Ramos (cell line): ENCODE measurements around the gene ARRDC1.
"Not testable (repeated sequence)": the region's sequence is repeated elsewhere in the genome, so short reads cannot be mapped to it uniquely, and the experiment has no call there.

Source experiments
- in situ Hi-C: fragments of 300-500 bp; cut with MboI; formaldehyde crosslinking; loops from one replicate; pipeline ENCODE4 v1.14.3; 2022; ENCODE audit warnings: low sequenced_read_pairs; ENCODE audit not compliant: unreplicated experiment

Gene ARRDC1

DNA sequence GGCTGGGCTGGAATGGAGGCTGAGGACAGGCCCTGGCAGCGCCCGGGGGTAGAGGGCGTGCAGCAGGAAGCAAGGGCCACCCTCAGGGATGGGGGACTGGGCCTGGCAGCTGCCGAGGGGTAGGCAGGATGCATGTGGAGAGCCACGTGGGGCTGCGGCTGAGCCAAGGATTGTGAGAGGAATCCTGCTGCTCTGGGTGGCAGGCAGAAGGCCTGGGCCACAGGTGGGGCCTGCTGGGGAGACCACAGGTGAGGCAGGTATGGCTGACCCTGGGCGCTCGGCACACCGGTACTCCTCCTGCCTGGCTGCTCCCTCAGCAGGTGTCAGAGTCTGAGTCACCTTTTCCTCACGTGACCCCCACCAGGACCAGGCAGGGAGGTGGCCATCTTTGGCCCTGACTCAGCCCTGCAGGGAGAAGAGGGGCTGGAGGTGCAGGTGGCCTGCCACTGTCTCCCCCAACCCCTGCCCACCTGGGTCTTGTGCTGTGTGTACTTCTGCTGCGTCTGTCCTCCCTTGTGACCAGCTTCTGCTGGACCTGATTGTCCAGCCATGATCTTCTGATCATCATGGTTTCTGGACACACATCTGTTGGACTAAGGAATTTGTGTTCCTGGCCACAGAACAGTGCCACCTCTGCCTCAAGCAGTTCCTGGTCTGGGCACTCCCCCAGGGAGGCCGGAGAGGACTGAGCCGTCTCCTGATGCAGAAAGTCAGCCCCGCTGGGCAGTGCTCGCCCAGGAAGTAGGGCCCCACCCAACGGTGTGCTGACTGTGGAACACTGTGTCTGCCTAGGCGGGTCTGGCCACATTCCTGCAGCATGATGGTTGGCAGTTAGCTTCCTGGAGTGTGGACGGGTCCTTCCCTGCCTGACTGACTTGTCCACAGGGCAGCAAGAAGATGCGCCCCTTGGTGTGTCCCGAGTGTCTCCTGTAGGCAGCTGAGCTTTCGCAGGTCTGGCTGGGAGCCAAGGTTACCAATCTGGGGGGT lies 6.4 kb downstream of the ARRDC1 start:
- in situ Hi-C loops = no loop called here

DNA sequence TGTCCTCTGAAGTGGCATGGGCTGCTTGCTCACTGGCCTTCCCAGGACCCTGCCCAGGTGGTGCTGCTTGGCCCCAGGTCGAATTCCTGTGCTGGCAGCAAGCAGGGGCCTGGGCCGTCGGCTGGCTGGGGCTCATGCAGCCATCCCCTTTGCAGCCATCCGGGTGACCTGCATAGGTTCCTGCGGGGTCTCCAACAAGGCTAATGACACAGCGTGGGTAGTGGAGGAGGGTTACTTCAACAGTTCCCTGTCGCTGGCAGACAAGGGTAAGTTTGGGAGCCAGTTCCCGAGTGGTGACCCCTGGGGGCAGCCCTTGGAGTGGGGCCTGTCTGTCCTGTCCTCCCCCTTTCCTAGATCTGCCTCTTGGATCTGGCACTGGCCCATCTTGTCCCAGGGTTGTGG lies 7.3 kb downstream of the ARRDC1 start:
- in situ Hi-C loops = no loop called here

DNA sequence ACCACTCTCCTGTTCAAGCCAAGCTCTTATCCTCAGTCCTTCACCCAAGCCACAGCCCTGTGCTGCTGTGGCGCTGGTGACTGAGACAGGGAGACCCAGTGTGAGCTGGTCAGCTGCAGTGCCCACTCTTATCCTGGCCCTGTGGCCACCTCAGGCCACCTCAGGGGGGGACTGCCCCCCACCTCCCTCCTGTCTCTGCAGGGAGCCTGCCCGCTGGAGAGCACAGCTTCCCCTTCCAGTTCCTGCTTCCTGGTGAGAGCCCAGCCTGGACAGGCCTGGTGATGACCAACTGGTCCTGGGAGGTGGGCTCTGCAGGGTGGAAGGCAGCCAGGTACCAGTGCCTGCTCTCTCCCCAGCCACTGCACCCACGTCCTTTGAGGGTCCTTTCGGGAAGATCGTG lies 7.8 kb downstream of the ARRDC1 start:
- in situ Hi-C loops = no loop called here

DNA sequence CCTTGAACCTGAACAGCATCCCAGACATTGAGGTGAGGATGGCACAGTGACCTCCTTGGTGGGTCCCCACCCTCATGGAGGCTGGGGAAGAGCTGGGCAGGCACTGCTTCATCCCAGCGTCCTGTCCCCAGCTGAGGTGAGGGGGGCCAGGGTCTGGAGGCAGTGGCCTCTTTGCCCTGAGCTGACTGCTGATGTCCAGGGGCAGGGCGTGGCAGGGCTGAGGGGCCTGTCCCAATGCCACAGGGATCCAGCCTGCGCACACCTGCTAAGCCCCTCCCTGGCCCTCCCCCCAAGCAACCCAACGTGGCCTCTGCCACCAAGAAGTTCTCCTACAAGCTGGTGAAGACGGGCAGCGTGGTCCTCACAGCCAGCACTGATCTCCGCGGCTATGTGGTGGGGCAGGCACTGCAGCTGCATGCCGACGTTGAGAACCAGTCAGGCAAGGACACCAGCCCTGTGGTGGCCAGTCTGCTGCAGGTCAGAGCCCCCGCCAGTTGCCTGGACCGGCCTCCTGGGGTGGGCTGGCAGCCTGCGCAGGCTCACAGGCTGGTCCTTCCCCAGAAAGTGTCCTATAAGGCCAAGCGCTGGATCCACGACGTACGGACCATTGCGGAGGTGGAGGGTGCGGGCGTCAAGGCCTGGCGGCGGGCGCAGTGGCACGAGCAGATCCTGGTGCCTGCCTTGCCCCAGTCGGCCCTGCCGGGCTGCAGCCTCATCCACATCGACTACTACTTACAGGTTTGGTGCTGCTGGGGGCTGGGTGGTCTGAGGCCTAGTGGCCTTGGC lies 8.4 kb downstream of the ARRDC1 start:
- in situ Hi-C loops = no loop called here

DNA sequence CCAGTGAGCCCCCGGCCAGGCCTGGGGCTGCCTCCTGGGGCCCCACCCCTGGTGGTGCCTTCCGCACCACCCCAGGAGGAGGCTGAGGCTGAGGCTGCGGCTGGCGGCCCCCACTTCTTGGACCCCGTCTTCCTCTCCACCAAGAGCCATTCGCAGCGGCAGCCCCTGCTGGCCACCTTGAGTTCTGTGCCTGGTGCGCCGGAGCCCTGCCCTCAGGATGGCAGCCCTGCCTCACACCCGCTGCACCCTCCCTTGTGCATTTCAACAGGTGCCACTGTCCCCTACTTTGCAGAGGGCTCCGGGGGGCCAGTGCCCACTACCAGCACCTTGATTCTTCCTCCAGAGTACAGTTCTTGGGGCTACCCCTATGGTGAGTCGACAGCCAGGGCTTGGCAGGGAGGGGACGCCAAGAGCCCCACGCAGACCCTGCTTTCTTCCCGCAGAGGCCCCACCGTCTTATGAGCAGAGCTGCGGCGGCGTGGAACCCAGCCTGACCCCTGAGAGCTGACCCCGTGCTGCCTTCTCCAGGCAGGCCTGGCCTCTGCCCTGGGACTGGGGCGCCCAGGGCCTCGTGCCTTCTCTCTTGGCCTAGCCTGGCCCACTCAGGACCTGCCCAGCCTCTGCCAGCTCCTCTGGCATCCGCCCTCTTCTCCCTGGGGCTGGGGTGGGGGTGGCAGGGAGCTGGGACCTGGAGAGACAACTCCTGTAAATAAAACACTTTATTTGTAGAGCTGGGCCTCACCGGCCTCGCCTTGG lies 9.3 kb downstream of the ARRDC1 start:
- in situ Hi-C loops = no loop called here

DNA sequence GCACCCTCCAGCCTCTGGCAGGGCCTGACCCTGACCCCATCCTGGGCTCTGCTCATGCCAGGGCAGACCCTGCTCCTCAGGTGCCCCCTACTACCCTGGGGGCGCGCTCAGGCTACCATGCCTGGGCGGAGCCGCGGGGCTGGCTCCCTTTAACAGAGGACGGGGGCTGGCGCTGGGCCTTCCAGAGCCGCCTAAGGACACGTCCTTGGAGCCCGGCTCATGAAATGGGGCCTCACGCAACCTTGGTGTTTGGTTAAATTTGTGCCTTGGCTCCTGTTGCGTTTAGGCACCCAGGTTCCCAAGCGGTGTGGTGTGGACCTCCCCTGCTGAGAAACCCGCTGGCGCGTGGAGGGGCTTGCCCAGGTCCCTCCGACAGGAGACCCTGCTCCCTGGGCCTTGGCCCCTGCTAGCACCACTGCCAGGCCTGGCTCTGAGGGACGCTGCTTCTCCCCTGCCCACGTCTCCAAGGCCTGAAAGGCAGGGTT lies 9.9 kb downstream of the ARRDC1 start:
- in situ Hi-C loops = no loop called here

DNA sequence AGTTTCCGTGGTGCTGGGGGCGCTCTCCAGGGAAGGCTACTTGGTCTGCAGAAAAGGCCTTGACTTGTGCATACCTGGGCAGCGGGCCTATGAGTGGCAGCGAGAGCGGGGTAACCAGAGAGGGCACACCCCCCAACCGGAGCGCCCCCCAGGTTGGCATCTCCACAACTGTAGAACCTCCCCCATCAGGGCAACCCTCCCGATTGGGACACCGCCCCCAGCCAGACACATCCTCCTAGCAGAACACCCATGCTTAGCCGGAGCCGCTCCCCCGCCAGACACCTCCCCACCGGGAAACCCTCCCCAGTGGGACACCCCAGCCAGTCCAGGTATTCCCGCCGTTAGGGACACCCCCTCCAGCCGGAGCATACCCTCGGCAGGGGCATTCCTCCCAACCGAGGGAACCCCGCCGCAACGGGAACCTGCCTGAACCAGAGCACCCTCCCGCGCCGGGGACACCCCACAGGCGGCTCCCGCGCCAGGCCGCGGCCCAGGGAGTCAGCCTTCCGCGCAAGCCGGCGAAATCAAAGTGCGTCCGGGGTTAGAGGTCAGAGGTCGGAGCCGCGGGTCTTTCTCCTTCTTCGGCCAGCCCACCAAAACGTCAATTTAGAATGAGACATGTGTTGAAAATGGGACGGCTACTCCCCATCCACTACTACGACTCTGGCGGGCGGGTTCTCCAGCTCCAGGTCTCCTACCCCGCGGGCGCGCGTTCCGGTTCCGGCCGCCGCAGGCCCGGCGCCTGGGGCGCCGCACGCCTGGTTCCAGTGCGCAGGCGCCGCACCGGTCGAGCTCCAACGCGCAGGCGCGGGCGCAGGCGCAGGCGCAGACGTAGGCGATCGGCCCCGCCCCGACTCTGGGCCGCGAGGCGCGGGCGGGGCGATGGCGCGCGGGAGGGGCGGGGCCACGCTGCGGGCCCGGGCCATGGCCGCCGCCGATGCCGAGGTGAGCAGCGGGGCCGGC lies 12.9 kb downstream of the ARRDC1 start, which contains the start of gene EHMT1:
EHMT1 (plus strand) TSS at position 901 of the 963 bp plus-strand sequence; CDS start at position 925, 24 bp downstream.
- in situ Hi-C loops = no loop called here

DNA sequence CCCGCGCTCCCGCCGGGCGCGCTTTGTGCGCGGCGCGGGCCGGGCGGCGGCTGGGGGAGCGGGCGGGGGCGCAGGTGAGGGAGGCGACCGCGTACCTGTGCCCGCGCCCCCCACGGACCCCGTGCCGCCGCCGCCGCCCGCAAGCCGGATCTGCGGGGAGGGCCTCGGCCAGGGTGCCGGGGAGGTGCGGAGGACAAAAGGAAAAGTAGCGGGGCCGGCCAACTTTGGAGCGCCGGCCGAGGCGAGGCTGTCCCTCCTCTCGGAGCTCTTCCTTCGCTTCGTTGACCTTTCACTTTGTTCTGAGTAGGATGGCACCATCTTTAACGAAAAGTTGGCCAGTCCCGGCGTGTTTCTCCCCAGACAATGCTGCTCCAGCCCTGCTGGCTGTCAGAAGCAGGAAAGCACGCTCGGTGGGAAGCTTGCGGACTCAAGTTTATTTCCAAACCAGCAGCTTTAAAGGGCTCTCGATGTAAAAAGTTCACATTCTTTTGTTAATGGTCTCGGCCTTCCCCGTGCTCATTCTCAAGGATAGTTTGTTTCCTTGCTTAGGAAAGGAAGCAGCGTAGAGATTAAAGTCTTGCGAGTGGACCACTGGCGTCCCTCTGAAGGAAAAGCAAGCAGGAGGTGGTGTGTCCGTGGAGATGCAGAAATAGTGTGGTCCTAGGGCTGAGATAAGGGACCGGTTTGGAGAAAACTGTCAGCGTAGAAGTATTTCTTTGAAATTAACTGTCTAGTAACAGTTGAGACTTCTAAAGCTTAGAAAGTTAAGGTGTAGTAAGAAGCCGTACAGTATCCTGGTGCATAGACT lies 14.0 kb downstream of the ARRDC1 start:
- in situ Hi-C loops = no loop called here

DNA sequence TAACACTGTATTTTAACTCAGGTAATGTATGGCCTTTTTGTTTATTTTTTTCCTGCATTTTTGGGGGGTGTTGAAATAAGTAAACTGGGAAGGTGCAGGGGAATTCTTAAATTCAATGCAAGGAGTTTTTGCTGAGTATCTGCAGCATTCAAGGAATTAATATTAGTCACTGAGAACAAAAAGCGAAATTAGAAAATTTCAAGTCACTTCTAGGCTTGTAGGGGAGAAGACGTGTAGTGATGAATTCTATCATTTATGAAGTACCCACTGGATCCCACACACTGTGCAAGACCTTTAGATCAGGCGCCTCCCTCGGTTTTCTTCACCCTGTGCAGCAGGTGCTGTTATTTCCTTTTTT lies 14.5 kb downstream of the ARRDC1 start:
- in situ Hi-C loops = no loop called here

DNA sequence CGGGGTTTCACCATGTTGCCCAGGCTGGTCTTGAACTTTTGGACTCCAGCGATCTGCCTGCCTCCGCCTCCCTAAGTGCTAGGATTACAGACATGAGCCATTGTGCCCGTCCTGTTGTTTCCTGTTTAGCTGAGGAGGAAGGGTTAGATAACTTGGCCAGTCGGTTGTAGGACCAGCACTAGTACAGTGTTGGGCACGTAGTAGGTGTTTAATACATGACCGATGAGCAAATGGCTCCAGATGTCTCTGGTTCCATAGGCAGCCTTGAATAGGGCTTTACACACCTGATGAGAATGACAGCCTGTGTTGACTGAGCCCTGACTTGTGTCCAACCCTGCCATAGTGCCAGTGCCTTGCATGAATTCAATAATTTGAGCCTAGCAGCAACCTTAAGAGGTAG lies 15.1 kb downstream of the ARRDC1 start:
- in situ Hi-C loops = no loop called here

DNA sequence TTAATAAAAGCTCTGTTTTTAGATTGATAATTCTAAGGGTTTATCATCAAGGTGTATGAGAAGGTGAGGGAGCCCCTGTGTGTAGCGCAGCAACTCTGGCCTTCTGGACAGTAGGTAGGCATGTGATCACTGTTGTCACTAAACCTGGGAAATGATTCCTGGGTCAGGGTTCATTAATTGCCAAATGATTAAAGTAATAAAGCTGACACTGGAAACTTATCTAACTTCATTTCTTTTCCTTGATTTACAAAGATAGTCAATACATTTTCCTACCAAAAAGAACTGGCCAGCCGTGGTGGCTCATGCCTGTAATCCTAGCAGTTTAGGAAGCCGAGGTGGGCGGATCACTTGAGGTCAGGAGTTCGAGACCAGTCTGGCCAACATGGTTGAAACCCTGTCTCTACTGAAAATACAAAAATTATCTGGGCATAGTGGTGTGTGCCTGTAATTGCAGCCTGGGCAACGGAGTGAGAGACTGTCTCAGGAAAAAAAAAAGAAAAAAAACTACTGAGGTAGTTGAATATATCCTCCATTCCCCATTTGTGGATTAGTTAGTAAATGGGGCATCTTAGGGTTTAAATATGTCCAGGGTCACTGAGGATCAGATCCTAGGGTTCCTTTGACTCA lies 15.8 kb downstream of the ARRDC1 start:
- in situ Hi-C loops = no loop called here

DNA sequence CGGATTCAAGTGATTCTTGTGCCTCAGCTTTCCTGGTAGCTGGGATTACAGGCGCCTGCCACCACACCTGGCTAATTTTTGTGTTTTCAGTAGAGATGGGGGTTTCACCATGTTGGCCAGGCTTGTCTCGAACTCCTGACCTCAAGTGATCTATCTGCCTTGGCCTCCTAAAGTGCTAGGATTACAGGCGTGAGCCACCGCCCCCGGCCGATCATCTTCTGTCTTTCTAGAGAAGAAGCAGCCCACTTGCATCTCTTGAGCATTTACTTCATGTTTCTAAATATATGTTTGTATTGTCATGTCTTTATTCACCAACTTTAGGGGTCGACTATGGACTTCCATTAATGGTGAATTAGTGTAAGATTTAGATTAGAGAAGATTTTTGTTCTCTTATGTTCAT lies 16.7 kb downstream of the ARRDC1 start:
- in situ Hi-C loops = not testable (repeated sequence)

DNA sequence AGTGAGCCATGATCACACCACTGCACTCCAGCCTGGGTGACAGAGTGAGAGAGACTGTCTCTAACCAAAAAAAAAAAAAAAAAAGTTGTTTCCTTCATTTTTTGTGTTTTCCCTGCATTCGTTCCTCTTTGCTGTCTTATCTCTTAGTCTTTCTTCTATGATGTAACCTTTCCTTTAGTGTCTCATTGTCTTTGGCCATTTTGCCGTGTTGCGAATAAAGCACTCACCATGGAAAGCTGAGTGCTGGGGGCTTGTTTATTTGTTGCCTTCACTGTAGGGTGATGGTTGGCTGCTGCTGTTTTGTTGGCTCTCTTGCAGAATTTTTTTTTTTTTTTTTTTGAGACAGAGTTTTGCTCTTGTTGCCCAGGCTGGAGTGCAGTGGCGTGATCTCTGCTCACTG lies 21.0 kb downstream of the ARRDC1 start:
- in situ Hi-C loops = no loop called here

DNA sequence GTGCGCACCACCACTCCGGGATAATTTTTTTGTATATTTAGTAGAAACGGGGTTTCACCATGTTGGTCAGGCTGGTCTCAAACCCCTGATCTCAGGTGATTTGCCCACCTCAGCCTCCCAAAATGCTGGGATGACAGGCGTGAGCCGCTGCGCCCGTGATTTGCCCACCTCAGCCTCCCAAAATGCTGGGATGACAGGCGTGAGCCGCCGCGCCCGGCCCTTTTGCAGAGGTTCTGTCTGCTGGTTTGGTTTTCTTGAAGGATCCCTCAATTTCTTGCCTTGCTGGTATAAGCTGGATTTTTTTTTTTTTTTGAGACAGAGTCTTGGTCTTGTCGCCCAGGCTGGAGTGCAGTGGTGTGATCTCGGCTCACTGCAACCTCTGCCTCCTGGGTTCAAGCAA lies 21.9 kb downstream of the ARRDC1 start:
- in situ Hi-C loops = not testable (repeated sequence)

DNA sequence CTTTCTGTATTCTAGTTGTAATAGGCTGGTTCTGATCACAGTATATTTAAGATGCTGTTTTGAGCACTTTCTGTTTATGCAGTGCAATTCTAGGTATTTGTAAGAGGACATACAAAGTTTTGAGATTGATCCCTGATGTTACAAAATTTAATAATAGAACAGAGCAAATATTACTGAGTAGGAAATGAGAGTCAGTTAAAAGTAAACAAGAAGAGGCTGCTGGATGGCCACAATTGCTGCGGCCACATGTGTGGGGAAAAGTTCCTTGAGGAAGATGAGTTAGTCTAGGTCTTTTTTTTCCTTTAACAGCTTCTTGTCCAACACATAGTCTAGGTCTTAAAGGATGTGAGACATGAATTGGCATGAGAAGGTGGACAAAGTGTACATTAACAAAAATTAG lies 24.6 kb downstream of the ARRDC1 start:
- in situ Hi-C loops = no loop called here

DNA sequence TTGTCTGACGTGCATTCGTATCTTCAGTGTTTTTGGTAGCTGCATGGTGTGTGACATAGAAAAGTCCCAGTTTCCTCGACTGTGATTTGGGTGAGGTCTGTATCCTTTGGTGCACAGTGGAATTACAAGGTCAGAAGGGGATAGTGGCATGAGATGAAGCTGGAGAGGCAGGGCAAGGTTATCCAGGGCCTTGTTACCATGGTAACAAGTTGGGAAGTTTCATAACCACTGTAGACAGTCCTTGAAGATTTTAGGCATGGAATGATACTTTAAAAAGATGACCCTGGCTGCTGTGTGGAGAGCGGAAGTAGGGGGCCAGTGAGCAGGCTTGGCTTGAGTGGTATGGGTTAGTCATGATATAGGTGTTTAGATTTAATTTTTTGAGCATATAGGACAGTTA lies 25.2 kb downstream of the ARRDC1 start:
- in situ Hi-C loops = no loop called here

DNA sequence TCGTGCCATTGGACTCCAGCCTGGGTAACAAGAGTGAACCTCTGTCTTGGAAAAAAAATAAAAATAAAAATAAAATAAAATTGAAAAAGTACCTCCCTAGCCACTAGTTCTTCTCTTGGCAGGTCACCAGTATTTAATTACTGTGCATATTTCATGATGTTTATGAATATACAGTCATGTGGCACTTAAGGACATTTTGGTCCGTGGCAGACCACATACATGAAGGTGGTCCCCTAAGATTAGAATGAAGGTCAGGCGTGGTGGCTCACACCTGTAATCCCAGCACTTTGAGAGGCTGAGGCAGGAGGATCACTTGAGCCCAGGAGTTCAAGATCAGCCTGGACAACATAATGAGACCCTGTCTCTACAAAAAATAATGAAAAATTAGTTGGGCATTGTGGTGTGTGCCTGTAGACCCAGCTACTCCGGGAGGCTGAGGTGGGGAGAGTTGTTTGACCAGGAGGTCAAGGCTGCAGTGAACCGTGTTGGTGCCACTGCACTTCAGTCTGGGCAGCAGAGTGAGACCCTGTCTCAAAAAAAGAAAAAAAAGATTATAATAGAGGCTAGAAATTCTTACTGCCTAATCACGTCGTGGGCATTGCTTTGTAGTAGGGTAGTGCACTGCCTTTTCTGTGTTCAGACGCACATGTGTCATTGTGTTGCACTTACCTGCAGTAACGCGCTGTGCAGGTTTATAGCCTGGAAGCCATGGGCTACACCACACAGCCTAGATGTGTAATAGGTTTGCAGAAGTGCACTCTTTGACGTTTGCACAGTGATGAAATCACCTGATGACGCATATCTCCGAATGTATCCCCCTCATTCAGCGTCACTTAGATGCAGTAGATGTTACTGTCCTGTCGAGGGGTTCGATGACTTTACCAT lies 26.1 kb downstream of the ARRDC1 start:
- in situ Hi-C loops = no loop called here
